GM12801 (cell line): Measurements from ENCODE around the gene PDE6D.

Experiments
- TF ChIP-seq, protein P1 (sequence below): IDR thresholded peaks from one replicate; pipeline ENCODE4 v1.5.1; 2011; ENCODE audit warnings: control low read depth; ENCODE audit not compliant: insufficient read length; ENCODE audit errors: extremely low read depth

PDE6D gene

DNA sequence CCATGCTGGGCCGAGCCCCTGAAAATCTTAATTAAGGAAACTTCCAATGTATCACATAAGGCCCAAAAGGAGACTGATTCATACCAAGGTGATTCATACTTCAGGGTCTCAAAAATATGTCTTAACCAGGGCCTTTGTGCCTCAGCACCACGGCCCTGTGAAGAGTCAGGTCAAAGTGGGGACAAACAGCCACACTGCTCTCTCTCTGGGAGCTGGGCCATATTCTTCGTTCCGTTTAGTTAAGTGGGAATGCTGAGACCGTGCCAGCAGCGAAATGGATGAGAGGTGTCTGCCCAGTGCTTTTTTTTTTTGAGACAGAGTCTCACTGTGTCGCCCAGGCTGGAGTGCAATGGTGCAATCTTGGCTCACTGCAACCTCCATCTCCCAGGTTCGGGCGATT, 82.1 kb downstream of the PDE6D start:
- TF ChIP-seq, protein P1, sequence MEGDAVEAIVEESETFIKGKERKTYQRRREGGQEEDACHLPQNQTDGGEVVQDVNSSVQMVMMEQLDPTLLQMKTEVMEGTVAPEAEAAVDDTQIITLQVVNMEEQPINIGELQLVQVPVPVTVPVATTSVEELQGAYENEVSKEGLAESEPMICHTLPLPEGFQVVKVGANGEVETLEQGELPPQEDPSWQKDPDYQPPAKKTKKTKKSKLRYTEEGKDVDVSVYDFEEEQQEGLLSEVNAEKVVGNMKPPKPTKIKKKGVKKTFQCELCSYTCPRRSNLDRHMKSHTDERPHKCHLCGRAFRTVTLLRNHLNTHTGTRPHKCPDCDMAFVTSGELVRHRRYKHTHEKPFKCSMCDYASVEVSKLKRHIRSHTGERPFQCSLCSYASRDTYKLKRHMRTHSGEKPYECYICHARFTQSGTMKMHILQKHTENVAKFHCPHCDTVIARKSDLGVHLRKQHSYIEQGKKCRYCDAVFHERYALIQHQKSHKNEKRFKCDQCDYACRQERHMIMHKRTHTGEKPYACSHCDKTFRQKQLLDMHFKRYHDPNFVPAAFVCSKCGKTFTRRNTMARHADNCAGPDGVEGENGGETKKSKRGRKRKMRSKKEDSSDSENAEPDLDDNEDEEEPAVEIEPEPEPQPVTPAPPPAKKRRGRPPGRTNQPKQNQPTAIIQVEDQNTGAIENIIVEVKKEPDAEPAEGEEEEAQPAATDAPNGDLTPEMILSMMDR = no peak

DNA sequence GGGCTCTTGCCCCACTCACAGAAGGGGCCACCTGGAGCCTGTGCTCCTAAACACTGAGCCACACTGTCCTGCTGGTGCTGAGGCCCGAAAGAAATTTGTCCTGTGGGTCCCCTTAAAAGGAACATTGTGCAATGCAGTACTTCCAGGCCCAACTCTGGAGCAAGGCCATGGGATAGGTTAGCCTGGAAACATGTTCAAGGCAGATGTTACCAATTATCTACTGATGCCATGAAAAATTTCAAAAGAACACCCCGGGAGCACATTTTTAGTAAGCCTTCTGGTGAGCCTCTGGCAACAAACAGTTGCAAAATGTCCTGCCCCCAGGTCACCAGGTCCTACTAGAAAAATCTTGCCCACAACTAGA, 85.1 kb downstream of the PDE6D start:
- TF ChIP-seq, protein P1 = no peak

DNA sequence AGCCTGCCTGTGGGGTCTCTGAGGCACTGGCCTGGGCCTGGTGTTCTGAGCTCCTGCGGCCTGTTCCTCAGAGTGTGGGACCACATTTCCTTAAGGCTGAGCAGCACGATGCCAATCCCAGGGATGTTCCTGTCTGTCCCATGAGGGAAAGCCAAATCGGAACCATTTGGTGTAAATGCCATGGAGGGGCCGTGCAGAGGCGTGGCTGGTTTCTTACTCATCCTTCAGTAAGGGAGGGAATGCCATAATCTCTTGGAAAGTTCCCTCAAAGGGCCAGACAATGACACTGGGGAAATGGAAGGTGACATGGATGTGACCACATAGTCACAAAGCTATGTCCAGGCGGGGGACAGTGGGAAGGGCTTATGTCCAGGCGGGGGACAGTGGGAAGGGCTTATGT, 87.1 kb downstream of the PDE6D start:
- TF ChIP-seq, protein P1 = no peak

DNA sequence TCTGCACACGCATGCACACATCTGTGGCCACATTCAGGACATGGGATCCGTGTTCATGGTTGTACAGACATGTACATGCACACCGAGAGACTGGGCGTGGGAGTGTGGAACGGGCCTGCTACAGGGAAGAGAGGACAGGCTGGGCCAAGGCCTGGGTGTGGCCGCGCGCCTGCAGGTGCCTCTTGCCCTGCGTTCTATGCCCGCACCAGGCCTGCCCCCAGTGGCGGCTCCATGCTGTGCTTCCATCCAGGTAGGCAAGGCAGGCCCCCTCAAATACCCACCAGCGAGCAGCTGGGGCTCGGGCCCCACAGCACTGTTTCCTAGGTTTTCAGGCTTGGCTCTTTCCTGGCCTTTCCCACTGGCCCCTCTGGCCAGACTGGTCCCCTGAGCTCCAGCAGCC, 88.2 kb downstream of the PDE6D start:
- TF ChIP-seq, protein P1 = no peak

DNA sequence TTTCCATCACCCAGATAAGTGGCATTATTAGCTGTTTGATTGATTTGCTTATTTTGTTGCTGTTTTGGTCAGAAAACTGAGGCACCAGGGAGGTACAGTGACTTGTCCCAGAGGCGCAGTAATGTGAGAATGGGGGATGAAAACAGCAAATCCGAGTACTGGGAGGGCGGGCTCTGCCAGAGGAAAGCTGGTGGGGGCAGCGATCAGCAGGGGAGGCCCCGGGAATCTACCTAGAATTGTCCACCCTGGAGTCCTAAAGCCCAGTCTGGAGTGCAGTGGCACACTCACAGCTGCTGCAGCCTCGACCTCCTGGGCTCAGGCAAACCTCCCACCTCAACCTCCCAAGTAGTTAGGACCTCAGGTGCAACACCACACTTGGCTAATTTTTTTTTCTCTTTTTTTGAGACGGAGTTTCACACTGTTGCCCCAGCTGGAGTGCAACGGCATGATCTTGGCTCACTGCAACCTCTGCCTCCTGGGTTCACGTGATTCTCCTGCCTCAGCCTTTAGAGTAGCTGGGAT, 89.8 kb downstream of the PDE6D start:
- TF ChIP-seq, protein P1 = no peak

DNA sequence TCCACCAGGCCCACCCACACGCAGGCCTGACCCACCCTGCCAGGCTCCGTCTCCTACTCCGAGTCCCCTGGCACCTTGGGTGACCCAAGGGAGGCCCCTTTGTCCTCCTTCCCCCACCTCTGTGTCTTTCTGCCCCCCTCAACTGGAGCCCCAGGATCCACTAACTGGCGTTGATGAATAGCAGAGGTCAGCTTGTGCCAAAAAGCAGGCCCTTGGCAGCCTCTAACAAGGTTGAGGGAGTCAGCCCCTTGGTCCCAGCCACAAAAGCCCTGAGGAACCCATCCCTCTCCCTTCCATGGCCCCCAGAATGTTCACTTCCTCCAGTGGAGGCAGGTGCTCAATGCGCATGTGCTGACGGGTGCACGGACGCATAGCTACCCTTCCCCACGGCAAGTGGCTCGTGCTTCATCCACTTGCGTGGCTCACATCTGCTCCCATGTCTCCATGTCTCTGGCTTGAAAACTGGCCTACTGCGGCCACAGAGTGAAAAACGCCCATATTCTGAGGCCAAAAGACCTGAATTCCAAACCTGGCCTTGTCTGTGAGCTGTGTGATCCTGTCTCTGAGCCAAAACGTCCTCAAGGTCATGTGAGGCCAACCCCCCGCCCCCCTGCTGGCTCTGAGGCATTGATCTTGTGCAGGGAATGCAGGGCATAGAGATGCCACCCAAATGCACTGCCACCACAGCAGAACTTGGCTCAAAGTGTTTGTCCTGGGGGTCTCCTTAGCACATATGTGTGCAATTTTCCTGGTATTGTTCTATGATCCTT, 91.8 kb downstream of the PDE6D start:
- TF ChIP-seq, protein P1 = no peak

DNA sequence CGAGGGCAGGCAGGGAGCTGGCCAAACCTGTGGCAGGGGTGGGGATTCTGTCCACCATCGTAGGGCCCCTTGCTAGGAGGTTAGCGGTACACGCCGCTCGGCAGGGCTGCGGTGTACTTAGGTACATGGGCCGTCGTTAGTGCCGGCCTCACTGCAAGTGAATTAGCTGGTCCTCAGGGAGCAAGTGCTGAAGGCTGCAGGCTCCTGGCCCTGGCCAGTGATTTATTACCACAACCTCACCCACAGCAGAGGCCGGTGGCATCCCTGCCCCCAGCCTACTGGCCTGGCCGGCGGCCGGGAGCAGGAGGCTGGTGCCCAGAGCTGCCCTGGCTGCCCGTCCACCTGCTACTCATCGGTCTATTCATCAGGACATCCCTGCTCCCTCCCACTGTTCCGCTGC, 92.4 kb downstream of the PDE6D start:
- TF ChIP-seq, protein P1 = no peak
